ENCODE measurements around the gene TSKU. TPM values are rescaled to one million over a fixed set of nuclear protein-coding genes. Genes with fewer than 3 reads are reported as not detected.
"Not testable (repeated sequence)": the region's sequence is repeated elsewhere in the genome, so short reads cannot be mapped to it uniquely, and the experiment has no call there.

The TSKU gene
- 38.6 and 40.6 TPM in 2 replicates for total RNA-seq (2022)
- Bru-seq, nascent RNA = percentile 85 among the genes with signal in this experiment
- BruChase-seq, experiment 1, labeled RNA remaining after a 2-hour chase = percentile 84 among the genes with signal in this experiment
- percentile 68 among the genes with signal in this experiment for BruChase-seq, experiment 2, labeled RNA remaining after a 6-hour chase
- long read RNA-seq, transcript TSKU-201 (2 exons, 2,712 nt) = major isoform, 36 of 67 reads
- long read RNA-seq, partial matches to known transcripts = 30 of 67 reads
- long read RNA-seq, other reads (novel, unspliced or antisense) = 1 of 67 reads

DNA sequence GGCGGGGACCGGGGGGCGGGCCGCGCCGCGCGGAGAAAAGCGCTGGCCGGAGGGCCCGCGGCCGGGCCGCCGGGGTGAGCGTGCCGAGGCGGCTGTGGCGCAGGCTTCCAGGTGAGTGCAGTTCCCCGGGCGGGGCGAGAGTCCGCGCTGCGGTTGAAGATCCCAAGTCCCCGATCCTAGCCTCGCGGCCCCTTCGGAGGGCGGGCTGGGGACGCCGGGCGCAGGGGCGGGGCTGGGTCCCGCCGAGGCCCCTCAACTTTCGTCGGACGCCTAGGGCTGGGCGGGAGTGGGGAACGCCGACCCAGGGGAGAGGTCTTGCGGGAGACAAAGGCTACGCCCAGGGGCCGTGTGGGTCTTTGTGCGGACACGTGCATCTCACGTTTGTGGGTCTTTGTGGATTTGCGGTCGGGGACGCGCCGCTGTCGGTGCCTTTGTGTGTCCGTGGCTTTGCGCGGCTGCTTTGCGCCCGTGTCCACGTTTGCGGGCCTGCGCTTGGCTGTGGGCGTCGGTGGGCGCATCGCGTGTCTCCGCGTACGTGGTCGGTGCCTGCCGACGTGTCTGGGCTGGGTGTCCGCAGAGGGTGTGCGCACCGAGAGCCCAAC lies at the start of gene TSKU:
Gene TSKU (plus strand): TSS at position 63 of the 602 bp plus-strand sequence. CDS start 12,261 bp downstream, outside the sequence.
- POLR2A ChIA-PET = interaction anchor here (0.6 to 1.0 kb wide), 3 partner anchors 12 to 330 kb away, joined by 3 to 5 read pairs (median 5); no protein-coding TSS in a partner anchor
- H3K4me3 ChIP-seq (ENCODE audit: low read depth, low read length) = peak within 1 kb of the TSS; percentile 85
- H3K27ac Mint-ChIP-seq (ENCODE audit: unreplicated experiment) = peak within 1 kb of the TSS; percentile 71
- CTCF ChIA-PET = interaction anchor here (0.6 to 2.6 kb wide), 3 partner anchors 48 to 337 kb away, joined by 3 to 20 read pairs (median 7); no protein-coding TSS in a partner anchor
- intact Hi-C loops (cut with micrococcal nuclease; ENCODE audit: unreplicated experiment) = loop anchor here (1.0 to 2.0 kb wide), 3 partner anchors 17 to 77 kb away; partner anchors contain the start of gene ACER3
- TF ChIP-seq CTCF (IDR thresholded peaks at IDR 0.05; ENCODE audit: insufficient read depth in 1 of 2, low read depth in 1 of 2, low read length in 1 of 2, severe bottlenecking in 1 of 2, unreplicated experiment in 1 of 2) = no peak
- no peaks in the 10 kb centered on the region for H3K27me3 ChIP-seq (replicated peaks; ENCODE audit: control insufficient read depth, insufficient read depth, low read length)
- H3K36me3 Mint-ChIP-seq (ENCODE audit: insufficient read depth, unreplicated experiment) = peaks cover 13% of the 10 kb centered on the region
- H3K4me1 ChIP-seq = peaks cover 37% of the 10 kb centered on the region
- peak within 1 kb of the TSS; percentile 79 for H3K4me3 Mint-ChIP-seq (ENCODE audit: unreplicated experiment)
- no TSS peak for BruUV-seq (replicated peaks)
- H3K4me1 Mint-ChIP-seq (ENCODE audit: low read depth, unreplicated experiment) = peaks cover 51% of the 10 kb centered on the region
- no peaks in the 10 kb centered on the region for H3K9me3 Mint-ChIP-seq (ENCODE audit: unreplicated experiment)
- H3K9me3 ChIP-seq = no peaks in the 10 kb centered on the region
- H3K27me3 Mint-ChIP-seq (ENCODE audit: insufficient read depth, unreplicated experiment) = no peaks in the 10 kb centered on the region
- H3K36me3 ChIP-seq (ENCODE audit: control insufficient read depth, insufficient read depth, low read length) = peaks cover 4% of the 10 kb centered on the region
- no peak for DNase-seq

DNA sequence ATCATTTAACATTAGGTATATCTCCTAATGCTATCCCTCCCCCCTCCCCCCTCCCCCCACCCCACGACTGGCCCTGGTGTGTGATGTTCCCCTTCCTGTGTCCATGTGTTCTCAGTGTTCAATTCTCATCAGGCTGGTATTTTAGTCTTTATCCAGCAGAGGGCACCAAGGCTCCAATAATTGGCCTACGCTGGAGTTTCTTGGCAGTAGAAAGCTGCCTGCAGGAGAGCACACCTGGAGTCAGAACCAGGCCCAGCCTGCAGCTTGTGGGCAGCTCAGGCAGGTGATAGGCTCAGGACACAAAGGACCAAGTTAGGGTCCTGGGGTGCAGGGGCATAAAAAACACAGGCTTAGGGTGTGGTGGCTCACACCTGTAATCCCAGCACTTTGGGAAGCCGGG lies 49.2 kb upstream of the TSKU start:
- H3K9me3 Mint-ChIP-seq (ENCODE audit: unreplicated experiment); H3K4me3 Mint-ChIP-seq (ENCODE audit: unreplicated experiment); H3K27me3 Mint-ChIP-seq (ENCODE audit: insufficient read depth, unreplicated experiment); H3K27me3 ChIP-seq (replicated peaks; ENCODE audit: control insufficient read depth, insufficient read depth, low read length); H3K4me1 Mint-ChIP-seq (ENCODE audit: low read depth, unreplicated experiment); H3K9me3 ChIP-seq; H3K36me3 Mint-ChIP-seq (ENCODE audit: insufficient read depth, unreplicated experiment); H3K27ac Mint-ChIP-seq (ENCODE audit: unreplicated experiment); H3K4me3 ChIP-seq (ENCODE audit: low read depth, low read length); BruUV-seq (replicated peaks); H3K36me3 ChIP-seq (ENCODE audit: control insufficient read depth, insufficient read depth, low read length): not testable (repeated sequence)
- intact Hi-C loops (cut with micrococcal nuclease; ENCODE audit: unreplicated experiment) = loop anchor here (1.0 to 5.0 kb wide), 6 partner anchors 49 to 358 kb away; partner anchors contain the start of gene TSKU
- POLR2A ChIA-PET = interaction anchor here (0.6 to 1.0 kb wide), 2 partner anchors 186 to 357 kb away, joined by 3 to 4 read pairs; no protein-coding TSS in a partner anchor
- CTCF ChIA-PET = interaction anchor here (0.6 to 3.1 kb wide), 36 partner anchors 10 to 637 kb away, joined by 3 to 132 read pairs (median 4); no protein-coding TSS in a partner anchor
- TF ChIP-seq CTCF (IDR thresholded peaks at IDR 0.05; ENCODE audit: insufficient read depth in 1 of 2, low read depth in 1 of 2, low read length in 1 of 2, severe bottlenecking in 1 of 2, unreplicated experiment in 1 of 2) = peak; percentile 56 to 76
- DNase-seq = peak in 1 of 2 experiments; percentile 67
- H3K4me1 ChIP-seq = peaks cover 11% of the 10 kb centered on the region

Data from Caco-2 (cell line).